ENCODE data around the gene CARS1. TPM values are rescaled to one million over a fixed set of nuclear protein-coding genes. Genes with fewer than 3 reads are reported as not detected.

Gene CARS1
- total and polyA plus RNA-seq, 4 donors, result 27.3 to 62.3 (median 37.7) TPM

DNA sequence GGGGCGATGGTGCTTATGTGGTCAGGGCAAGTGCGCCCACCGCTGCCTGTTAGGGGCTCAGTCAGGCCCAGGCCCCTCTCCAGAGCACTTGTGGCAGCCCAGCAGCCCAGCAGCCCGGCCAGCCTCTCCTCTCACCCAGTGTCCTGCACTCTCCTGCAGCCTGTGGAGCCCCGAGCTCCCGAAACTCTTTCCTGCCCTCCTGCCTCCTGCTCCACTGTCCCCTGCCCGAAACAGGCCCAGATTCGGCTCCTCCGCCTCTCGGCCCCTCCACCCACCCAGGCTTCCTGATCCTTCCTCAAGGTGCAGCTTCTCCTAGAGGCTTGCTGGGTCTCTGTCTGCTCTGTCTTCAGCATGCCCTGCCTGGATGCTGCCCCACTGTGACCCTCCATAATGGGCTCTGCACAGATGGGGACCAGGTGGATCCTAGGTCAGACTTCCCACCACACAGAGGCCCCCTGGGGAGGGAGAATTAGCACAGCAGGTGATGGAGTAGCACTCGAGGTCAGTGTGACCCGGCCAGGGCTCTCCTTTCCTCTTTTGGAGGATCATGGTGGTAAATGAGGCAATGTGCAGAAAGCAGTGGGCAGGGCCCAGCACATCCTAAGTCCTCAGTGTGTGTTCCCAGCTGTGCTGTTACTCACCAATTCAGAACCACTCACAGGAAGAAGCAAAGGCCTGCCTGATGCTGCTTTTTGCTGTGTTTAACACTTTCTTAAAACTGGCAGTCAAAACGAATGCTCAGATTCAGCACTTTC is 46.5 kb downstream of the CARS1 start:
- no peak for DNase-seq

GRCh38 chr11:3010004-3010403 is 47.2 kb downstream of the CARS1 start:
- TF ChIP-seq, protein P1, sequence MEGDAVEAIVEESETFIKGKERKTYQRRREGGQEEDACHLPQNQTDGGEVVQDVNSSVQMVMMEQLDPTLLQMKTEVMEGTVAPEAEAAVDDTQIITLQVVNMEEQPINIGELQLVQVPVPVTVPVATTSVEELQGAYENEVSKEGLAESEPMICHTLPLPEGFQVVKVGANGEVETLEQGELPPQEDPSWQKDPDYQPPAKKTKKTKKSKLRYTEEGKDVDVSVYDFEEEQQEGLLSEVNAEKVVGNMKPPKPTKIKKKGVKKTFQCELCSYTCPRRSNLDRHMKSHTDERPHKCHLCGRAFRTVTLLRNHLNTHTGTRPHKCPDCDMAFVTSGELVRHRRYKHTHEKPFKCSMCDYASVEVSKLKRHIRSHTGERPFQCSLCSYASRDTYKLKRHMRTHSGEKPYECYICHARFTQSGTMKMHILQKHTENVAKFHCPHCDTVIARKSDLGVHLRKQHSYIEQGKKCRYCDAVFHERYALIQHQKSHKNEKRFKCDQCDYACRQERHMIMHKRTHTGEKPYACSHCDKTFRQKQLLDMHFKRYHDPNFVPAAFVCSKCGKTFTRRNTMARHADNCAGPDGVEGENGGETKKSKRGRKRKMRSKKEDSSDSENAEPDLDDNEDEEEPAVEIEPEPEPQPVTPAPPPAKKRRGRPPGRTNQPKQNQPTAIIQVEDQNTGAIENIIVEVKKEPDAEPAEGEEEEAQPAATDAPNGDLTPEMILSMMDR (IDR thresholded peaks at IDR 0.05; ENCODE audit: control extremely low read depth, extremely low read depth), result no peak
- Histone ChIP-seq H3K4me3 (no peak overlapping the region), H3K9ac (ENCODE audit: insufficient read depth in 1 of 2, low read length in 2 of 2) (no peak overlapping the region), H3K4me1 (ENCODE audit: control insufficient read depth in 5 of 5, insufficient read depth in 5 of 5, low read length in 5 of 5) (no peaks in the 10 kb centered on the region), H3K36me3 (ENCODE audit: control insufficient read depth in 4 of 4, insufficient read depth in 4 of 4, low read length in 4 of 4) (peaks cover 8 to 66% (median 12%) of the 10 kb centered on the region in 4 donors), H3K27me3 (ENCODE audit: control insufficient read depth in 3 of 3, insufficient read depth in 3 of 3, low read length in 2 of 3) (no peaks in the 10 kb centered on the region), H3K27ac (ENCODE audit: low read depth in 1 of 2, low read length in 1 of 2) (no peak overlapping the region), H3K9me3 (ENCODE audit: control insufficient read depth in 4 of 4, insufficient read depth in 3 of 4, low read length in 3 of 4) (no peaks in the 10 kb centered on the region)
- no peak for DNase-seq
- ATAC-seq (ENCODE audit: insufficient read depth, low FRiP score), result no peak
- 91 to 98% methylated on average over 13 of the region's 13 CpGs for WGBS, 2 donors

More for the DNA sequence above, 46.5 kb downstream of the CARS1 start:
- H3K4me3 ChIP-seq, result no peak overlapping the region
- H3K9ac ChIP-seq (ENCODE audit: insufficient read depth in 1 of 2, low read length in 2 of 2), result no peak overlapping the region
- ATAC-seq (ENCODE audit: insufficient read depth, low FRiP score), result no peak
- no peaks in the 10 kb centered on the region for H3K27me3 ChIP-seq (ENCODE audit: control insufficient read depth in 3 of 3, insufficient read depth in 3 of 3, low read length in 2 of 3)
- H3K36me3 ChIP-seq (ENCODE audit: control insufficient read depth in 4 of 4, insufficient read depth in 4 of 4, low read length in 4 of 4), result peaks cover 11 to 71% (median 15%) of the 10 kb centered on the region in 4 donors
- no peak overlapping the region for H3K27ac ChIP-seq (ENCODE audit: low read depth in 1 of 2, low read length in 1 of 2)
- TF ChIP-seq, protein P1 (IDR thresholded peaks at IDR 0.05; ENCODE audit: control extremely low read depth, extremely low read depth), result no peak
- 89 to 90% methylated on average over 13 of the region's 13 CpGs for WGBS, 2 donors
- no peaks in the 10 kb centered on the region for H3K9me3 ChIP-seq (ENCODE audit: control insufficient read depth in 4 of 4, insufficient read depth in 3 of 4, low read length in 3 of 4)
- H3K4me1 ChIP-seq (ENCODE audit: control insufficient read depth in 5 of 5, insufficient read depth in 5 of 5, low read length in 5 of 5), result no peaks in the 10 kb centered on the region

DNA sequence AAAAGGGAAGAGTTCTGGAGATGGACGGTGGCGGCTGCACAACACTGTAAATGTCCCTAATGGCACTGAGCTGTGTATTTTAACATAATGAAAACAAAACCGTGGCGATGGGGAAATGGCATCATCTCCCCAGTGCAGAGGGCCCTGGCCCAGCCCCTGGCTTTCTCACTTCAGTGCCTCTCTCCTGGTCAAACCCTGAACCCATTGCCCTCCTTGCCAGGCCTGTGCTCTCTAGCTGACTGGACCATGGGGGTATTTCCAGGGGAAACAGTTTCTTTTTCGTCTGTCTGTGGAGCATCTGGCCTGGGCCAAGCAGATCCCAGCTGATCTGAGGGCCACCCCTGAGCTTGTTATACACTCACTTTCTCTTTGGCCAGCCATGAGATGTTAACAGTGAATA is 47.7 kb downstream of the CARS1 start:
- TF ChIP-seq, protein P1 (IDR thresholded peaks at IDR 0.05; ENCODE audit: control extremely low read depth, extremely low read depth), result no peak
- Histone ChIP-seq H3K27ac (ENCODE audit: low read depth in 1 of 2, low read length in 1 of 2) (no peak overlapping the region), H3K4me3 (no peak overlapping the region), H3K36me3 (ENCODE audit: control insufficient read depth in 4 of 4, insufficient read depth in 4 of 4, low read length in 4 of 4) (peaks cover 7 to 64% (median 11%) of the 10 kb centered on the region in 4 donors), H3K9ac (ENCODE audit: insufficient read depth in 1 of 2, low read length in 2 of 2) (no peak overlapping the region), H3K27me3 (ENCODE audit: control insufficient read depth in 3 of 3, insufficient read depth in 3 of 3, low read length in 2 of 3) (no peaks in the 10 kb centered on the region), H3K9me3 (ENCODE audit: control insufficient read depth in 4 of 4, insufficient read depth in 3 of 4, low read length in 3 of 4) (no peaks in the 10 kb centered on the region), H3K4me1 (ENCODE audit: control insufficient read depth in 5 of 5, insufficient read depth in 5 of 5, low read length in 5 of 5) (no peaks in the 10 kb centered on the region)
- WGBS, 2 donors, result 64 to 77% methylated on average over 5 of the region's 5 CpGs
- ATAC-seq (ENCODE audit: insufficient read depth, low FRiP score) (no peak), DNase-seq (no peak)

Data from lung (tissue), 12 donors.